ENCODE measurements around the gene PUS7L. TPM values are rescaled to one million over a fixed set of nuclear protein-coding genes. Genes with fewer than 3 reads are reported as not detected.

PUS7L gene
- total RNA-seq, 1 experiment from 2014 or later: 16.2 TPM

DNA sequence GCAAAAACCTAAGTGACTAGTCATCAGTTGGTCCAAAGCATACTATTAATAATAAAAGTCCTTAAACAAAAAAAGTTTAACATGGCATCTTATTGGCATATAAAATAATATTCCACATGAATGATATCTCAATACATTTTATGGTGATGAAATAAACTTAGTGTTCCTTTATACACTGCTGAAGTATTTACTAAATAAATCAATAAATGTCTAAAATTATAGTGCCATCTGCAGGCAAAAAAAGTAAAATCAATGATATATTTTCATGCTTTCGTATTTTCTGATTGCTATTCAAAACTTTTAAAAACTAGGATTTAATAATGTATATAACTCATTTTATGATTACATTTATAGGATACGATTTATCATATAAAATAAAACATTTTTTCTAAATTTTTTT, 30.5 kb downstream of the PUS7L start:
- peak; percentile 31 for DNase-seq (ENCODE audit: low spot score)
- no TSS peak for BruUV-seq (replicated peaks)
- Histone ChIP-seq H3K27me3 (replicated peaks; ENCODE audit: insufficient read depth, low read depth, low read length, poor library complexity) (no peaks in the 10 kb centered on the region), H3K27ac (ENCODE audit: low read depth, low read length, poor library complexity, severe bottlenecking) (no peak overlapping the region), H3K4me1 (ENCODE audit: insufficient read depth, low read length, poor library complexity, severe bottlenecking) (no peaks in the 10 kb centered on the region), H3K9me3 (ENCODE audit: low read depth, low read length, poor library complexity, severe bottlenecking) (no peaks in the 10 kb centered on the region), H3K4me3 (ENCODE audit: low read depth, low read length, poor library complexity, severe bottlenecking) (no peak overlapping the region), H3K36me3 (ENCODE audit: insufficient read depth, low read length, poor library complexity, severe bottlenecking) (no peaks in the 10 kb centered on the region)
- ChIA-PET CTCF (interaction anchor here (0.7 kb wide), 1 partner anchor 1166 kb away, joined by 3 read pairs; no protein-coding TSS in a partner anchor), POLR2A (ENCODE audit: low non-redundant PET) (no interaction called here)
- intact Hi-C loops (cut with micrococcal nuclease; ENCODE audit: unreplicated experiment): loop anchor here (5.0 kb wide), 2 partner anchors 226 to 281 kb away; no protein-coding TSS in a partner anchor
- no peak for TF ChIP-seq EZH2 (IDR thresholded peaks at IDR 0.05; ENCODE audit: borderline replicate concordance, low read depth, low read length, poor library complexity, severe bottlenecking)
- TF ChIP-seq, protein P1, sequence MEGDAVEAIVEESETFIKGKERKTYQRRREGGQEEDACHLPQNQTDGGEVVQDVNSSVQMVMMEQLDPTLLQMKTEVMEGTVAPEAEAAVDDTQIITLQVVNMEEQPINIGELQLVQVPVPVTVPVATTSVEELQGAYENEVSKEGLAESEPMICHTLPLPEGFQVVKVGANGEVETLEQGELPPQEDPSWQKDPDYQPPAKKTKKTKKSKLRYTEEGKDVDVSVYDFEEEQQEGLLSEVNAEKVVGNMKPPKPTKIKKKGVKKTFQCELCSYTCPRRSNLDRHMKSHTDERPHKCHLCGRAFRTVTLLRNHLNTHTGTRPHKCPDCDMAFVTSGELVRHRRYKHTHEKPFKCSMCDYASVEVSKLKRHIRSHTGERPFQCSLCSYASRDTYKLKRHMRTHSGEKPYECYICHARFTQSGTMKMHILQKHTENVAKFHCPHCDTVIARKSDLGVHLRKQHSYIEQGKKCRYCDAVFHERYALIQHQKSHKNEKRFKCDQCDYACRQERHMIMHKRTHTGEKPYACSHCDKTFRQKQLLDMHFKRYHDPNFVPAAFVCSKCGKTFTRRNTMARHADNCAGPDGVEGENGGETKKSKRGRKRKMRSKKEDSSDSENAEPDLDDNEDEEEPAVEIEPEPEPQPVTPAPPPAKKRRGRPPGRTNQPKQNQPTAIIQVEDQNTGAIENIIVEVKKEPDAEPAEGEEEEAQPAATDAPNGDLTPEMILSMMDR (conservative IDR thresholded peaks at IDR 0.05; ENCODE audit: low read depth, low read length): peak; percentile 59

DNA sequence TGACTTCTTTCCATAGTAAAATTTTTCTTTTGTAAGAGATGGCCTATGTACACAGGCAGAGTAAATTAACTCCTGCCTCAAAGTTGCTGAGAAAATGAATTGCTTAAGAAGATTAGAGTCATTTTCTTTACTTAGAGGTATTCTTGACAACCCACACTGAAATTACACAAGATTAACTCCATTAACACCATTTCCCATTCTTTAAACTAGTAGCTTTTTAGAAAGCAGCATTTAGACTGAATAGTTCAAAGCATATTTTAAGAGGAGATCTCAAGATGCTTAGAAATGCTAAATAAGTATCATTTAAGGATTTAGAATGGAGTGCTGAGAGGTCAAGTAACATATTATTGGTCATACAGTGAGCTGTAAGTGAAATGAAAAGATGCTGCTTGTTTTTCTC, 35.5 kb downstream of the PUS7L start:
- H3K9me3 ChIP-seq (ENCODE audit: low read depth, low read length, poor library complexity, severe bottlenecking): no peaks in the 10 kb centered on the region
- TF ChIP-seq, protein P1 (conservative IDR thresholded peaks at IDR 0.05; ENCODE audit: low read depth, low read length): no peak
- no peak for TF ChIP-seq EZH2 (IDR thresholded peaks at IDR 0.05; ENCODE audit: borderline replicate concordance, low read depth, low read length, poor library complexity, severe bottlenecking)
- ChIA-PET CTCF (no interaction called here), POLR2A (ENCODE audit: low non-redundant PET) (no interaction called here)
- no TSS peak for BruUV-seq (replicated peaks)
- H3K27ac ChIP-seq (ENCODE audit: low read depth, low read length, poor library complexity, severe bottlenecking): no peak overlapping the region
- no peak overlapping the region for H3K4me3 ChIP-seq (ENCODE audit: low read depth, low read length, poor library complexity, severe bottlenecking)
- DNase-seq (ENCODE audit: low spot score): peak; percentile 12
- intact Hi-C loops (cut with micrococcal nuclease; ENCODE audit: unreplicated experiment): no loop called here
- no peaks in the 10 kb centered on the region for H3K4me1 ChIP-seq (ENCODE audit: insufficient read depth, low read length, poor library complexity, severe bottlenecking)
- H3K36me3 ChIP-seq (ENCODE audit: insufficient read depth, low read length, poor library complexity, severe bottlenecking): no peaks in the 10 kb centered on the region
- no peaks in the 10 kb centered on the region for H3K27me3 ChIP-seq (replicated peaks; ENCODE audit: insufficient read depth, low read depth, low read length, poor library complexity)

DNA sequence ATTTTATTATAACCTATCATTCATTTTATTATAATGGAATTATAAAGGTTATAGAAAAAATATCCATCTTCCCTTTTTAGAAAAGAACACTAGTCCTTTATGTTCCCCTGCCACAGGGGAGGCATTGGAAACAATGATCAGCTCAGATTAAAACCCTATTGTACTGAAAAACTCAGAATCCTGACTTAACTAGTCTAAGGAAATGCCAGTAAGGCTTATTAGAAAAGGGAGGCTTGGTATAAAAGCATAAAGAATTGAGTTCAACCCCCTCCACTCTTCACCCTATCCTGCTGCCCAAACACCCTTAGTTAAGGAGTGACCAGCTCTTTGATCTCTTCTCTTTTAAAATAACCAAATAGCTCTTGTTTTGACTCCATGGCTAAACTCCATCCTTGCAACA, 36.0 kb downstream of the PUS7L start:
- no TSS peak for BruUV-seq (replicated peaks)
- CTCF ChIA-PET: no interaction called here

More for the DNA sequence above, 36.0 kb downstream of the PUS7L start:
- Histone ChIP-seq H3K4me3 (ENCODE audit: low read depth, low read length, poor library complexity, severe bottlenecking) (no peak overlapping the region), H3K27me3 (replicated peaks; ENCODE audit: insufficient read depth, low read depth, low read length, poor library complexity) (no peaks in the 10 kb centered on the region), H3K9me3 (ENCODE audit: low read depth, low read length, poor library complexity, severe bottlenecking) (no peaks in the 10 kb centered on the region), H3K27ac (ENCODE audit: low read depth, low read length, poor library complexity, severe bottlenecking) (no peak overlapping the region), H3K36me3 (ENCODE audit: insufficient read depth, low read length, poor library complexity, severe bottlenecking) (no peaks in the 10 kb centered on the region), H3K4me1 (ENCODE audit: insufficient read depth, low read length, poor library complexity, severe bottlenecking) (no peaks in the 10 kb centered on the region)
- POLR2A ChIA-PET (ENCODE audit: low non-redundant PET): no interaction called here
- no peak for TF ChIP-seq EZH2 (IDR thresholded peaks at IDR 0.05; ENCODE audit: borderline replicate concordance, low read depth, low read length, poor library complexity, severe bottlenecking)
- TF ChIP-seq, protein P1 (conservative IDR thresholded peaks at IDR 0.05; ENCODE audit: low read depth, low read length): no peak
- intact Hi-C loops (cut with micrococcal nuclease; ENCODE audit: unreplicated experiment): no loop called here
- DNase-seq (ENCODE audit: low spot score): no peak
